ENCODE results near the gene CACNA2D2.

The CACNA2D2 gene

DNA sequence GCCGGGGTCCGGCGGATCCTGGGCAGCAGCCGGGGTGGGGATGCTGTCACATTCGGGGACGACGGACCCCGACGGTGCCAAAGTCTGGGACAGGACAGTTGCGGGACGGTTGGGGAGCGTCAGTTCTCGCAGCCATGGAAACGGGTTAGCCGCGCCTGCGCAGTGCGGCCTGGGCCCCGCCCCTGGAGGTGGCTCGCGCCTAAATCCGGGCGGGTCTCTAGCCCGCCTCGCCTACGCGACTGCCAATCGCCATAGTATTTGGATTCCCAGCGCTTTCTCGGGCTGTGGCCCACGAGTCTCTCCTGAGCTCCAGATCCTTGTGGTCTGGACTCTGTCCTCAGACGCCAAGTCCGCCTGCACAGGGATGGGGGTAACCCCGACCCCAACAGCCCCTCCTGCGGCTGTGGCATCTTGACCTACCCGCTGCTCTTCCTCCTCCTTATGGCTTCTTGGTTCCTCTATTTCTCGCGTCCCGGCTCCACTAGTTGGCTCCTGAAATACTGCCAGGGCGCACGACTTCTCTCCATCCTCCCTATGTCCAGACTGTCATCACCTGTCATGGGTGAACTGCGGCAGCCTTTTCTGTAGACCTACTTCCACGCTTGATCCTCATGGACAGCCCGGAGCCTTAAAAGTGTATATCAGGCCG lies 157.7 kb downstream of the CACNA2D2 start, which contains the start of gene ZMYND10:
Gene ZMYND10, minus strand, starts transcription at position 147 of the 649 bp plus-strand sequence. CDS start 153 bp downstream, outside the sequence.
- peak; percentile 73 for DNase-seq (ENCODE audit: low read depth)

- DNase-seq (ENCODE audit: low read depth): no peak
Observed at GRCh38 chr3:50345008-50345407, 158.4 kb downstream of the CACNA2D2 start.

GRCh38 chr3:50342813-50343633 lies 160.4 kb downstream of the CACNA2D2 start:
- DNase-seq (ENCODE audit: low read depth): no peak

GRCh38 chr3:50341996-50342650 lies 161.3 kb downstream of the CACNA2D2 start:
- DNase-seq (ENCODE audit: low read depth): no peak

DNA sequence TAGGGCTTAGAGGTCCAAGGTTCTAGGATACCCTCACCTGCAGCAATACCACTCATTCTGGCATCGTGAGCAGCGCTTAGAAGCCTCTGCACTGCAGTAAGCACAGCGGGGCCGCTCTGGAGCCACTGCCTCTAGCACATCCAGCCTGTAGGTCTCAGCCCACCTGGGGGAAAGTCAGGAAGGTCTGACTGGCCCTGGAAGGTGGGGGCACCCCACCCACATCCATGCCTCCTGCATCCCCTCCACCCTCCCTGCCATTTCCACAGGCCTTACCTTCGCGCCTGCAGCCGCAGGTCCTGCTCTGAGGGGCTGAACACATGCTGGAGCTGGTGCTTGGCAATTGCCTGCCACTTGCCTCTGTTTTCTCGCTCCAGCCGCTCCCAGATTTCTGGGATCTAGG lies 161.9 kb downstream of the CACNA2D2 start:
- no peak for DNase-seq (ENCODE audit: low read depth)

GRCh38 chr3:50340448-50341329 lies 162.7 kb downstream of the CACNA2D2 start, which contains the start of gene RASSF1:
Gene RASSF1 (minus strand): TSS chr3:50340836. CDS start chr3:50340805, 31 bp downstream.
- peak; percentile 47 for DNase-seq (ENCODE audit: low read depth)

DNA sequence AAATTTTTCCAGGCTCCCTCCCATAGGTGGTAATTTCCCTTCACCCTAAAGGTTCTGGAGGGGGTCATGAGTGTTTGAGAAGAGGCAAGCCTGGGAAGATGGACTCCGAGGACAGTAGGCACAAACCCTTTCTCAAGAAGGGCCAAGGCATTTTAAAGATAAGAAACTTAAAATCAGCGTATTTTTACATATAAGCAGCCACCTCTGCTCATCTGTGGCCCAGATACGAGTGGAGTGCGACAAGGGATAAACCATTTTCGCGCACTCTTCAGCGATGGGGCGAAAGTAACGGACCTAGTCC lies 163.3 kb downstream of the CACNA2D2 start:
- no peak for DNase-seq (ENCODE audit: low read depth)

DNA sequence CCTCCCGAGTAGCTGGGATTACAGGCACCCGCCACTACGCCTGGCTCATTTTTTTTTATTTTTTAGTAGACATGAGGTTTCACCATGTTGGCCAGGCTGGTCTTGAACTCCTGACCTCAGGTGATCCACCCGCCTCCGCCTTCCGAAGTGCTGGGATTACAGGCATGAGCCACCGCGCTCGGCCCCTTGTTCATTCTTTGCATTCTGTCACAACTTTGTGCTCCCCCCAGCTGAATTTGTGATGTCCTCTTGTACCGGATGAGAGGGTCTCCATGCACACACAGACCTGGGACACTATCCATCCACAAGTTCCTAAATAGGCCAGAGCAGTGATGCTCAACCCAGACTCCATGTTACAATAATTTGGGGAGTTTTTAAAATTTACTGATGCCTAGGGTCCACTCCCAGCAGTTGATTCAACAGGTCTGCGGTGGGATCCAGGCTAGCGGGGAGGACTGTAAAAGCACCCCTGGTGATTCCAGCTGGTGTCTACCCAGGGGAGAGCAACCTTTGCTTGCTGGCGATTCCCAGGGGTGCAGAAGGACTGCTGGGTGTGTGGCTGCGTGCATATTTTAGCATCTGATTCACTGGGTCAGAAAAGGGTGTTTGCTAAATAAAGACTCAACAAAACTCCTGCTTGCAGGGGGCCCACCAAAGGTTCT lies 163.8 kb downstream of the CACNA2D2 start:
- no peak for DNase-seq (ENCODE audit: low read depth)

DNA sequence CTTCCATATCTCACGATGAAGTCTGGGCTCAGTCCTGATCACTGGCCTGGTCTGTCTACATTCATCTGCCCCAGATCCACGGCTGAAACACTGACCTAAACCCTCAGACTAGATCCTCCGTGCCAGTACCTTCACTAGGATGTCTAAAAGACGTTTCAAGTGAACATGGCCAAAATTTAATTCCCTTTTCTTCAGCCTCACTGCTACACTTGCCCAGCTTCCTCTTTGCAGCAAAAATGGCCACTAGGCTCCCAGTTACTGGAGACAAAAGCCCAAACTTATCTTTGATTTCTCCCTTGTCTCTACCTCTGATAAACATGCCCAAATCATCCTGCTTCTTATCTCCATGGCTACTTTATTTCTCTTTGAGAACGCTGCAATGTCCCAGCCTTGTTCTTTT lies 164.5 kb downstream of the CACNA2D2 start:
- no peak for DNase-seq (ENCODE audit: low read depth)

DNA sequence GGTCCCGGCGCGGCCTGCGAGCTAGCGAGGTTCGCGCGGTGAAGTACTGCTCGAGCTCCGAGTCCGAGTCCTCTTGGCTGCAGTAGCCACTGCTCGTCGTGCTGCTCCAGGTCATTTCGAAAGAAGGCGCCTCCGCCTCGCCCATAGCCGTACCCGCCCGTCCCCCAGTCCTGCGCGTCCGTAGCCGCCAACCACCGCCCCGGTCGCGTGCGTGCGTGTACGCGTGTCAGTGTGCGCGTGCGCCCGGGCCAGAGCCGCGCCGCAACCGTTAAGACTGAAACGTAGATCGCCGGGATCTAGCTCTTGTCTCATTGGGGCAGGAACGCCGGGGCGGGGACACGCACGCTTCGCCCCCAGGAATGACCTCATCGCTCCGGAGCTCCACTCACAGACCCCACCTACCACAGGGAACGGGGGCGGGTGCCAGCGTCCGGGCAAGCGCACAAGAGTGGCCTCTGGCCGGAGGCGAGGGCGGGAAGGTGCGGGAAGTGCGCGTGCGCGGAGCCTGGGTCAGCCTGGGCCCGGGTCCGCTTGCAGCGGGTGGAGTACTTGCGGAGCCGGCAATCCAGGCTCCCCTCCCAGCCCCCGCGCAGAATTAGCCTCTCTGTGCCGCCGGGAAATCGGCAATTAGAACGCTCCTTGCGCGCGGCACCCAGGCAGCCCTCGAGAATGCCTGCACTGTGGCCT lies 166.1 kb downstream of the CACNA2D2 start:
- DNase-seq (ENCODE audit: low read depth): peak; percentile 85

DNA sequence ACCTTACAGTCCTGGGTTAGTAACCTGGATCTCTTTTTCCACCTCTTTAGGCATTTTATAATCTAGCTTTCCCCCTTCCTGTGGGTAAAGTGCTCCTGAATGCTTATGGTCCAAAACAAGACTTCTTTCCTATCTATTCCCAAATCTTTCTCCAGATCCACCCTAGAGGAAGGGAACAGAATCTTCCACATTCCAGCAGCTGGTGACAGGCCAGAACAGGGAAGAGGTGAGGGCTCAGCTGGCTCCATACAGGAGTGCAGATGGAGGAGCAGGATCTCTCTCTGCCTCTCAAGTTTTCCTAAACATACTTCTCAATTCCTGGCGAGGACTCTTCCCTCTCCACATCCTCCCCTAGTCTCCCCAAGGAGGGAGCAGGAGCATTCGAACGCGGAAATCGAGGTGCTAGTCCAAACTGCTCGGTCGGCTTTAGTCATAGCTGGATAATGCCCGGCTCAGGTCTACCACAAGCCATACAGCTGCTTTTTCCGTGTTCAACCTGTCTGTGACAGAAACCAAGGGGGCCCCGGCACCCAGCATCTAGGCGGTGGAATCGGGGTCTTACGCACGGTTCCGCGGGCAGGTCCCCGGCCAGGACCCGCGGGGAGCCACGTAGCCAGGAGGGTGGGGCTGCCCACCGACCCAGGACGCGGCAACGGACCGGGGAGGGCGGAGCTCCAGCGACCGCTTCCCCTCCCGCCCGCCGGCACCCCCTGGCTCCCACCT lies 166.8 kb downstream of the CACNA2D2 start:
- peak; percentile 26 for DNase-seq (ENCODE audit: low read depth)

DNA sequence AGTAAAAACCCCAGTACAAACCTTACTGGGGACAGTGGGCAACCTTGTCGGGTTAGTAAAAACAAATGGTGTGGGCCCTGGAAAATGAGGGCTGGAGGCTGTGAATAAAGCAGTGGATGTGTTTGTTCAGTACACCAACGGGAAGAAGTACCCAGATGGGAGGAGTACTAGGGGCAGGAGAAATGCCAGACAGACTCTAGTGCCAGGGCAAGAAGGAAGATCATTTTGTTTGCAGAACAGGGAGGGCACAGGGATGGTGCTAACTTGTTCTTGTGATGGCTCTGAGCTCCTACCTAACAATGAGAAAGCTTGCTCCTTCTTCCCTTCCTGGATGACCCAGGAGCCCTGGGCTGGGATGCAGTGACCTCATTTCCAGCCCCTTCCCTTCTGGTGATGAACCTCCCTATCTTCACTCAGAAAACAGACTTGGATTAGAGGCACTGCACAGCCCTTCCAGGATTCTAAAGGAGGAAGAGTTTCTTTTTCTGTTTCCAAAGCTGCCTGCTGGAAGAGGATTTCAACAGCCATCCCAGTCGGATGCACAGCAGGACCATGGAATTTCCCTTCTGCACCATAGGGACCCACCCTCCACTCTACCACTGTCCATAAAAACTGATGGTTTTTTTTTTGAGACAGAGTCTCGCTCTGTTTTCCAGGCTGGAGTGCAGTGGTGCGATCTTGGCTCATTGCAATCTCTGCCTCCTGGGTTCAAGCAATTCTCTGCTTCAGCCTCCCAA lies 168.9 kb downstream of the CACNA2D2 start:
- no peak for DNase-seq (ENCODE audit: low read depth)

GRCh38 chr3:50333744-50334328 lies 169.6 kb downstream of the CACNA2D2 start:
- DNase-seq (ENCODE audit: low read depth): no peak

DNA sequence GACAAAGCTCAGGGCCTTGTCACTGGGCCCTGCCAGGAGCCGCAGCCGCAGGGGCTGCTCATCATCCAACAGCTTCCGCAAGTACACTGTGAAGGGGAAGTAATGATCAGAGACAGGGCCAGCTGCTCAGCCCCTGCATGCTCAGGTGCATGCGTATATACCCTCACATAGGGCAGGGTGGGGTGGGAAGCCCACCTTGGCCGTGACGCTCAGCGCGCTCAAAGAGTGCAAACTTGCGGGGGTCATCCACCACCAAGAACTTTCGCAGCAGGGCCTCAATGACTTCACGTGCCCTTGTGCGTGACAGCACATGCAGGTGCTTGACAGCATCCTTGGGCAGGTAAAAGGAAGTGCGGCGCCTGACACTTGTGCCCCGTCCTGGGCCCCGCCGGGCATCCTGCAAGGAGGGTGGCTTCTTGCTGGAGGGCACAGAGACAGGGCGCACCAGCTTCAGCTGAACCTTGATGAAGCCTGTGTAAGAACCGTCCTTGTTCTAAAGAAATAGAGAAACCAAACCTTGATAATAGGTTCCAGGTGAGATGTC lies 172.0 kb downstream of the CACNA2D2 start:
- DNase-seq (ENCODE audit: low read depth): no peak

DNA sequence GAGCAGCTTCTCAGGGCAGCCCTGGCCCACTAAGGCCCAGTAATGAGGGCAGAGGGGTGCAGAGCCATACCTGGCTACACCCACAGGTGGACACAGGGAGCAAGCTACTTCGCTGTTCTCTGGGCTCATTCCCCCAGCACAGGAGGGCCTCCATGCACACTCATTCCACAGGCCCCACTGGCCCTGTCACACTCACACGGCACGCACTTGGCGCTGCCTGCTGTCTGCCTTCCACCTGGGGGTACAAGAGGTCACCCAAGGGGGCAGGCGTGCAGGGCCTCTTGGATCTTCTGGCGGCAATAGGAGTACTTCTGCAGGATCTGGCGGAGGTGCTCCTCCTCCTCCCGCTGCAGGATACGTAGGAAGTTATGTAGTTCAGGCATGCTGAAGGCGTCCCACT lies 173.1 kb downstream of the CACNA2D2 start:
- no peak for DNase-seq (ENCODE audit: low read depth)

GRCh38 chr3:50327943-50328691 lies 175.3 kb downstream of the CACNA2D2 start, which contains the start of gene TUSC2:
Gene TUSC2 (minus strand): TSS chr3:50328223. CDS start chr3:50328099, 124 bp downstream.
- DNase-seq (ENCODE audit: low read depth): peak; percentile 93

GRCh38 chr3:50327129-50327528 lies 176.3 kb downstream of the CACNA2D2 start:
- no peak for DNase-seq (ENCODE audit: low read depth)

DNA sequence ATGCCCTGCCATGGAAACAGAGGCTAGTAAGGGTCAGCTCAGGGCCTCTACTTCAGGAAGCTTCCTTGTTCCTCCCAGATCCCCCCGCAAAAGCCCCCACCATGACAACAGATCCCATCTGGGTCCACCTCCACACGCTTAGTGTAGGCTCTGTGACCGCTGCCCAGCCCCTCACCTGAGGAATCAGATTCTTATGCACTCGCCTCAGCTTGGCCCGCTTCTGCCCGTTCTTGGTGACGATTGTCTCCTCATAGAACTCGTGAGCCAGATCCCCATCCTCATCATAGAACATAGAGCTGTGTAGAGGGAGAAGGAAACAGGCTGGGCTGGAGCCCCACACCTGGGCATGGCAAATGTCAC lies 177.3 kb downstream of the CACNA2D2 start:
- DNase-seq (ENCODE audit: low read depth): no peak
